ENCODE measurements around the gene LRIG2.

Gene LRIG2

GRCh38 chr1:113031171-113031933 is 41.6 kb upstream of the LRIG2 start:
- no peak for TF ChIP-seq REST (IDR thresholded peaks at IDR 0.05; ENCODE audit: insufficient read depth in 1 of 2, low read depth in 2 of 2, low read length in 2 of 2)
- no peak for TF ChIP-seq POLR2AphosphoS5 (IDR thresholded peaks at IDR 0.05; ENCODE audit: low read depth, low read length)
- no peak for TF ChIP-seq FOXP2 (optimal IDR thresholded peaks at IDR 0.05; ENCODE audit: borderline replicate concordance, extremely low read depth, extremely low read length, insufficient read depth)
- no peak for TF ChIP-seq TAF1 (IDR thresholded peaks at IDR 0.05; ENCODE audit: borderline replicate concordance, insufficient read depth, low read length)
- no peak for TF ChIP-seq SIN3A (IDR thresholded peaks at IDR 0.05; ENCODE audit: borderline replicate concordance, insufficient read depth, low read length)

- TF ChIP-seq POLR2AphosphoS5 (IDR thresholded peaks at IDR 0.05; ENCODE audit: low read depth, low read length) (no peak), TAF1 (IDR thresholded peaks at IDR 0.05; ENCODE audit: borderline replicate concordance, insufficient read depth, low read length) (no peak), SIN3A (IDR thresholded peaks at IDR 0.05; ENCODE audit: borderline replicate concordance, insufficient read depth, low read length) (no peak), REST (IDR thresholded peaks at IDR 0.05; ENCODE audit: insufficient read depth in 1 of 2, low read depth in 2 of 2, low read length in 2 of 2) (no peak), FOXP2 (optimal IDR thresholded peaks at IDR 0.05; ENCODE audit: borderline replicate concordance, extremely low read depth, extremely low read length, insufficient read depth) (no peak)
Measured at GRCh38 chr1:113035086-113035485, 37.9 kb upstream of the LRIG2 start.

- TF ChIP-seq FOXP2 (optimal IDR thresholded peaks at IDR 0.05; ENCODE audit: borderline replicate concordance, extremely low read depth, extremely low read length, insufficient read depth) (no peak), SIN3A (IDR thresholded peaks at IDR 0.05; ENCODE audit: borderline replicate concordance, insufficient read depth, low read length) (no peak), POLR2AphosphoS5 (IDR thresholded peaks at IDR 0.05; ENCODE audit: low read depth, low read length) (no peak), TAF1 (IDR thresholded peaks at IDR 0.05; ENCODE audit: borderline replicate concordance, insufficient read depth, low read length) (no peak), REST (IDR thresholded peaks at IDR 0.05; ENCODE audit: insufficient read depth in 1 of 2, low read depth in 2 of 2, low read length in 2 of 2) (no peak)
Measured at GRCh38 chr1:113036639-113037321, 36.2 kb upstream of the LRIG2 start.

GRCh38 chr1:113040041-113040440 is 33.0 kb upstream of the LRIG2 start:
- TF ChIP-seq SIN3A (IDR thresholded peaks at IDR 0.05; ENCODE audit: borderline replicate concordance, insufficient read depth, low read length) (no peak), TAF1 (IDR thresholded peaks at IDR 0.05; ENCODE audit: borderline replicate concordance, insufficient read depth, low read length) (no peak), POLR2AphosphoS5 (IDR thresholded peaks at IDR 0.05; ENCODE audit: low read depth, low read length) (no peak), FOXP2 (optimal IDR thresholded peaks at IDR 0.05; ENCODE audit: borderline replicate concordance, extremely low read depth, extremely low read length, insufficient read depth) (no peak), REST (IDR thresholded peaks at IDR 0.05; ENCODE audit: insufficient read depth in 1 of 2, low read depth in 2 of 2, low read length in 2 of 2) (no peak)

Measured in PFSK-1 (cell line).